GM23338 (cell line): ENCODE data around the gene ZMYND12. TPM values are rescaled to one million over a fixed set of nuclear protein-coding genes. Genes with fewer than 3 reads are reported as not detected.

Source experiments
- ATAC-seq: fragments of 200-7000 bp; cut with Tn5 transposase; 3 replicates; pipeline ENCODE4 v1.9.1; 2020
- DNase-seq: peaks from one replicate; pipeline ENCODE4 v3.0.0-alpha.2; 2015; ENCODE audit warnings: low spot score
- H2AFZ ChIP-seq: fragments of 200-600 bp; sonication (generic); 2 replicates; pipeline ENCODE4 v1.8.0; 2016; ENCODE audit warnings: antibody characterized with exemption, mild to moderate bottlenecking, moderate library complexity
- H3F3A ChIP-seq: fragments of 200-600 bp; sonication (generic); replicated peaks from 2 replicates; pipeline ENCODE4 v1.8.0; 2017; ENCODE audit warnings: antibody characterized with exemption, mixed run types, low read depth
- H3K27ac ChIP-seq: fragments of 200-600 bp; sonication (generic); 2 replicates; pipeline ENCODE4 v1.6.1; 2016; ENCODE audit warnings: low read depth
- H3K27me3 ChIP-seq: fragments of 200-600 bp; sonication (generic); 2 replicates; pipeline ENCODE4 v1.8.0; 2016; ENCODE audit warnings: mild to moderate bottlenecking, mixed run types, moderate library complexity; ENCODE audit not compliant: insufficient read depth
- H3K36me3 ChIP-seq: fragments of 200-600 bp; sonication (generic); 2 replicates; pipeline ENCODE4 v1.8.0; 2016; ENCODE audit warnings: mild to moderate bottlenecking; ENCODE audit not compliant: insufficient read depth
- H3K4me1 ChIP-seq: fragments of 200-600 bp; sonication (generic); 2 replicates; pipeline ENCODE4 v1.8.0; 2016; ENCODE audit warnings: mild to moderate bottlenecking, moderate library complexity; ENCODE audit not compliant: insufficient read depth
- H3K4me2 ChIP-seq: fragments of 200-600 bp; sonication (generic); 2 replicates; pipeline ENCODE4 v1.7.1; 2017; ENCODE audit warnings: mixed run types
- H3K4me3 ChIP-seq: fragments of 200-600 bp; sonication (generic); 2 replicates; pipeline ENCODE4 v1.6.1; 2016; ENCODE audit warnings: mixed run types
- H3K79me2 ChIP-seq: fragments of 200-600 bp; sonication (generic); replicated peaks from 2 replicates; pipeline ENCODE4 v1.8.0; 2017; ENCODE audit warnings: mild to moderate bottlenecking; ENCODE audit not compliant: insufficient read depth
- H3K9me2 ChIP-seq: fragments of 200-600 bp; sonication (generic); 2 replicates; pipeline ENCODE4 v1.8.0; 2017; ENCODE audit not compliant: insufficient read depth
- H4K20me1 ChIP-seq: fragments of 200-600 bp; sonication (generic); replicated peaks from 2 replicates; pipeline ENCODE4 v1.8.0; 2017; ENCODE audit warnings: mild to moderate bottlenecking; ENCODE audit not compliant: insufficient read depth
- H3K27ac Mint-ChIP-seq: 2 replicates; pipeline ENCODE4 v1.8.0; 2020; ENCODE audit warnings: inconsistent platforms, mild to moderate bottlenecking, moderate library complexity, mixed read lengths
- H3K27me3 Mint-ChIP-seq: 3 replicates; pipeline ENCODE4 v1.8.0; 2022; ENCODE audit warnings: low read depth, mild to moderate bottlenecking, moderate library complexity, mixed read lengths, inconsistent platforms; ENCODE audit not compliant: insufficient read depth, poor library complexity
- H3K36me3 Mint-ChIP-seq: 3 replicates; pipeline ENCODE4 v1.8.0; 2021; ENCODE audit warnings: low read depth, mild to moderate bottlenecking, inconsistent platforms, moderate library complexity, mixed read lengths
- H3K4me1 Mint-ChIP-seq: 3 replicates; pipeline ENCODE4 v1.8.0; 2020; ENCODE audit warnings: mild to moderate bottlenecking, inconsistent platforms, mixed read lengths
- H3K4me3 Mint-ChIP-seq: 3 replicates; pipeline ENCODE4 v1.8.0; 2021; ENCODE audit warnings: moderate library complexity, mild to moderate bottlenecking, inconsistent platforms, mixed read lengths
- H3K9me3 Mint-ChIP-seq: 3 replicates; pipeline ENCODE4 v1.8.0; 2020; ENCODE audit warnings: moderate library complexity, mild to moderate bottlenecking, inconsistent platforms, mixed read lengths
- CREB1 ChIP-seq: fragments of 250-450 bp; sonication (Bioruptor Pico); IDR thresholded peaks from 2 replicates; pipeline ENCODE4 v1.5.0; 2020; ENCODE audit warnings: low read depth, mild to moderate bottlenecking, moderate library complexity
- EZH2 ChIP-seq: fragments of 200-600 bp; sonication (generic); IDR thresholded peaks from one replicate; pipeline ENCODE4 v1.8.0; 2017; ENCODE audit warnings: antibody characterized with exemption, mild to moderate bottlenecking, low read depth; ENCODE audit not compliant: unreplicated experiment
- EZH2phosphoT487 ChIP-seq: fragments of 200-600 bp; sonication (generic); IDR thresholded peaks from one replicate; pipeline ENCODE4 v1.8.1; 2018; ENCODE audit warnings: antibody characterized with exemption; ENCODE audit not compliant: unreplicated experiment
- JUNB ChIP-seq: IDR thresholded peaks from one replicate; pipeline ENCODE4 v1.6.1; 2016; ENCODE audit warnings: antibody characterized with exemption; ENCODE audit not compliant: unreplicated experiment
- NANOG ChIP-seq: IDR thresholded peaks from 2 replicates; pipeline ENCODE4 v1.6.1; 2016; ENCODE audit warnings: antibody characterized with exemption, borderline replicate concordance
- POLR2AphosphoS5 ChIP-seq: IDR thresholded peaks from 2 replicates; pipeline ENCODE4 v1.6.1; 2016; ENCODE audit warnings: antibody characterized with exemption, low read depth
- REST ChIP-seq: IDR thresholded peaks from one replicate; pipeline ENCODE4 v1.6.1; 2018; ENCODE audit warnings: antibody characterized with exemption; ENCODE audit not compliant: unreplicated experiment
- STAT1 ChIP-seq: IDR thresholded peaks from one replicate; pipeline ENCODE4 v1.6.1; 2016; ENCODE audit warnings: antibody characterized with exemption; ENCODE audit not compliant: unreplicated experiment
- ZNF114 ChIP-seq: fragments of 250-450 bp; sonication (Bioruptor Pico); IDR thresholded peaks from 2 replicates; pipeline ENCODE4 v1.5.0; 2020; ENCODE audit warnings: mild to moderate bottlenecking, moderate library complexity
- ZNF331 ChIP-seq: fragments of 250-450 bp; sonication (Bioruptor Pico); IDR thresholded peaks from 2 replicates; pipeline ENCODE4 v1.5.0; 2020; ENCODE audit warnings: low read depth, mild to moderate bottlenecking, moderate library complexity
- ZNF462 ChIP-seq: fragments of 250-450 bp; sonication (Bioruptor Pico); IDR thresholded peaks from 2 replicates; pipeline ENCODE4 v1.5.0; 2020; ENCODE audit warnings: mild to moderate bottlenecking, moderate library complexity
- polyA plus RNA-seq: library from polyadenylated mRNA; unstranded; fragments of >200 nt; fragmentation: Nextera tagmentation; extraction: Ambion mirVana; gene quantifications from 2 replicates; pipeline ENCODE4 v1.2.1, GENCODE V29; 2016
- total RNA-seq: library from RNA; depleted of rRNA; stranded (reverse); fragments of >200 nt; shearing (Covaris generic); gene quantifications from 2 replicates; pipeline ENCODE4 v1.2.3, GENCODE V29; 2014
- TF ChIP-seq, protein P1 (sequence below), 2 experiments: fragments of 200-600 bp in 1 of 2; sonication (generic) in 1 of 2; conservative IDR thresholded peaks; 2 replicates each; pipeline versions ENCODE4 v1.5.1 to v1.6.1; 2016 to 2017; ENCODE audit warnings: antibody characterized with exemption in 2 of 2, low read depth in 2 of 2, mild to moderate bottlenecking in 2 of 2, moderate library complexity in 1 of 2
- TF ChIP-seq, protein P2 (sequence below): IDR thresholded peaks from 2 replicates; pipeline ENCODE4 v1.6.1; 2016; ENCODE audit warnings: antibody characterized with exemption

ZMYND12 gene
- total and polyA plus RNA-seq, 2 experiments from 2014 or later = 0.16 to 0.63 TPM

DNA sequence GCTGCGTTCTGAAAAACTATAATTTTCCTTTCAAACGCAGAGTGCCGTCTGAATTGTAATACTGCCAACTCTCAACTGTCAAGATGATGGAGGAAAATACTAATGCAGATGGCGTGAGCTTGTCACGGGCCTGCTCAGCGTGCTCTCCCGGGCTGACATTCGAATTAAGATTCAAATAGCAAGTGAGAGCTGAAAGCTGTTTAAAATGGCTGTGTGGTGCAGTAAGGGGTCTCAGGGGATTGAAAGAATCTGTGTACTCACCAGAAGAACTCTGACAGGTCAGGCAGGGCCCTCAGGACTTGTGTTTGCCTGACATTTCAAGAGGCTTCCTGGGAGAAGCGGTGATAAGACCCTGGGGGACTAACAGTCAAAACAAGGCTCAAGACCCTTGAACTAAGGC is 33.1 kb downstream of the ZMYND12 start:
- H3K9me3 Mint-ChIP-seq = no peaks in the 10 kb centered on the region
- no peaks in the 10 kb centered on the region for H3K9me2 ChIP-seq
- no peaks in the 10 kb centered on the region for H3K36me3 Mint-ChIP-seq
- no peak overlapping the region for H3K27ac Mint-ChIP-seq
- H3K4me1 ChIP-seq = peaks cover 20% of the 10 kb centered on the region
- no peak for TF ChIP-seq ZNF114
- no peak for TF ChIP-seq ZNF462 (CRISPR knock-in tag)
- no peak for TF ChIP-seq CREB1 (CRISPR knock-in tag)
- TF ChIP-seq NANOG = no peak
- TF ChIP-seq STAT1 = no peak
- TF ChIP-seq EZH2 = no peak
- TF ChIP-seq EZH2phosphoT487 = no peak
- no peak for TF ChIP-seq POLR2AphosphoS5
- TF ChIP-seq, protein P1, sequence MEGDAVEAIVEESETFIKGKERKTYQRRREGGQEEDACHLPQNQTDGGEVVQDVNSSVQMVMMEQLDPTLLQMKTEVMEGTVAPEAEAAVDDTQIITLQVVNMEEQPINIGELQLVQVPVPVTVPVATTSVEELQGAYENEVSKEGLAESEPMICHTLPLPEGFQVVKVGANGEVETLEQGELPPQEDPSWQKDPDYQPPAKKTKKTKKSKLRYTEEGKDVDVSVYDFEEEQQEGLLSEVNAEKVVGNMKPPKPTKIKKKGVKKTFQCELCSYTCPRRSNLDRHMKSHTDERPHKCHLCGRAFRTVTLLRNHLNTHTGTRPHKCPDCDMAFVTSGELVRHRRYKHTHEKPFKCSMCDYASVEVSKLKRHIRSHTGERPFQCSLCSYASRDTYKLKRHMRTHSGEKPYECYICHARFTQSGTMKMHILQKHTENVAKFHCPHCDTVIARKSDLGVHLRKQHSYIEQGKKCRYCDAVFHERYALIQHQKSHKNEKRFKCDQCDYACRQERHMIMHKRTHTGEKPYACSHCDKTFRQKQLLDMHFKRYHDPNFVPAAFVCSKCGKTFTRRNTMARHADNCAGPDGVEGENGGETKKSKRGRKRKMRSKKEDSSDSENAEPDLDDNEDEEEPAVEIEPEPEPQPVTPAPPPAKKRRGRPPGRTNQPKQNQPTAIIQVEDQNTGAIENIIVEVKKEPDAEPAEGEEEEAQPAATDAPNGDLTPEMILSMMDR (conservative IDR thresholded peaks at IDR 0.05; ENCODE audit: low read depth in 2 of 2) = no peak
- TF ChIP-seq, protein P2, sequence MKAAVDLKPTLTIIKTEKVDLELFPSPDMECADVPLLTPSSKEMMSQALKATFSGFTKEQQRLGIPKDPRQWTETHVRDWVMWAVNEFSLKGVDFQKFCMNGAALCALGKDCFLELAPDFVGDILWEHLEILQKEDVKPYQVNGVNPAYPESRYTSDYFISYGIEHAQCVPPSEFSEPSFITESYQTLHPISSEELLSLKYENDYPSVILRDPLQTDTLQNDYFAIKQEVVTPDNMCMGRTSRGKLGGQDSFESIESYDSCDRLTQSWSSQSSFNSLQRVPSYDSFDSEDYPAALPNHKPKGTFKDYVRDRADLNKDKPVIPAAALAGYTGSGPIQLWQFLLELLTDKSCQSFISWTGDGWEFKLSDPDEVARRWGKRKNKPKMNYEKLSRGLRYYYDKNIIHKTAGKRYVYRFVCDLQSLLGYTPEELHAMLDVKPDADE = no peak
- TF ChIP-seq ZNF331 (CRISPR knock-in tag) = no peak
- TF ChIP-seq JUNB = no peak
- no peak for TF ChIP-seq REST
- no peaks in the 10 kb centered on the region for H3K36me3 ChIP-seq
- H3K27ac ChIP-seq = no peak overlapping the region
- no peak overlapping the region for H3K4me2 ChIP-seq
- no peak overlapping the region for H3K4me3 ChIP-seq
- no peaks in the 10 kb centered on the region for H3K27me3 ChIP-seq
- no peaks in the 10 kb centered on the region for H3F3A ChIP-seq
- DNase-seq = no peak
- peaks cover 41% of the 10 kb centered on the region for H3K4me1 Mint-ChIP-seq
- H3K4me3 Mint-ChIP-seq = no peak overlapping the region
- H3K27me3 Mint-ChIP-seq = peaks cover 11% of the 10 kb centered on the region
- ATAC-seq = no peak
- H4K20me1 ChIP-seq = no peaks in the 10 kb centered on the region
- no peak overlapping the region for H2AFZ ChIP-seq
- no peaks in the 10 kb centered on the region for H3K79me2 ChIP-seq
